Activated B cell treated with CpG ODN at 0.5 μM for 24 hours (primary cell): Measurements from ENCODE around the gene CR1. TPM values are rescaled to one million over a fixed set of nuclear protein-coding genes. Genes with fewer than 3 reads are reported as not detected.

ENCODE experiments used
- ATAC-seq: fragments of 200-7000 bp; cut with Tn5 transposase; one replicate; pipeline ENCODE4 v1.10.0; 2021; ENCODE audit warnings: low read depth, mild to moderate bottlenecking, moderate library complexity
- CTCF ChIA-PET: fragments of 350-600 bp; sonication (Branson Sonifier 250); formaldehyde crosslinking; loops from one replicate; lab custom pipeline; 2021; ENCODE audit warnings: antibody characterized with exemption; lab: Charles Lee
- POLR2A ChIA-PET: fragments of 350-600 bp; sonication (Branson Sonifier 250); formaldehyde crosslinking; loops from one replicate; lab custom pipeline; 2021; ENCODE audit warnings: antibody characterized with exemption; lab: Charles Lee
- DNase-seq: peaks from one replicate; pipeline ENCODE4 v3.0.0; 2022
- H3K27ac Mint-ChIP-seq: one replicate; pipeline ENCODE4 v1.8.0; 2020; ENCODE audit warnings: mixed read lengths
- H3K27me3 Mint-ChIP-seq: one replicate; pipeline ENCODE4 v1.8.0; 2021; ENCODE audit warnings: mixed read lengths
- H3K36me3 Mint-ChIP-seq: one replicate; pipeline ENCODE4 v1.8.0; 2021; ENCODE audit warnings: low read depth, mixed read lengths
- H3K4me1 Mint-ChIP-seq: one replicate; pipeline ENCODE4 v1.8.0; 2021; ENCODE audit warnings: mixed read lengths
- H3K4me3 Mint-ChIP-seq: one replicate; pipeline ENCODE4 v1.8.0; 2020; ENCODE audit warnings: mild to moderate bottlenecking, mixed read lengths
- H3K9me3 Mint-ChIP-seq: one replicate; pipeline ENCODE4 v1.8.0; 2020; ENCODE audit warnings: mixed read lengths
- CTCF ChIP-seq: fragments of 200-600 bp; IDR thresholded peaks from one replicate; pipeline ENCODE4 v1.8.0; 2022; ENCODE audit warnings: antibody characterized with exemption, mild to moderate bottlenecking
- intact Hi-C: fragments of 100-400 bp; cut with micrococcal nuclease; formaldehyde crosslinking; loops from one replicate; pipeline ENCODE4 v1.15.1; 2024
- total RNA-seq: library from RNA; stranded (reverse); gene quantifications from 2 replicates; pipeline ENCODE4 v1.2.3, GENCODE V29; 2022

CR1 gene
- total RNA-seq, 1 donor from 2014 or later, result 13.9 TPM

- ATAC-seq, result no peak
- DNase-seq, result no peak
- H3K9me3 Mint-ChIP-seq, result peaks cover 12% of the 10 kb centered on the region
- no peak for TF ChIP-seq CTCF
- H3K27me3 Mint-ChIP-seq, result peaks cover 47% of the 10 kb centered on the region
- no peaks in the 10 kb centered on the region for H3K36me3 Mint-ChIP-seq
- ChIA-PET CTCF (no interaction called here), POLR2A (no interaction called here)
- no peak overlapping the region for H3K4me3 Mint-ChIP-seq
- no peak overlapping the region for H3K27ac Mint-ChIP-seq
- peaks cover 16% of the 10 kb centered on the region for H3K4me1 Mint-ChIP-seq
- intact Hi-C loops, result no loop called here
Measured at GRCh38 chr1:207666342-207666741, 170.4 kb downstream of the CR1 start.

GRCh38 chr1:207669528-207670009 is 173.6 kb downstream of the CR1 start:
- Mint-ChIP-seq H3K9me3 (peaks cover 12% of the 10 kb centered on the region), H3K27ac (no peak overlapping the region), H3K4me1 (peaks cover 18% of the 10 kb centered on the region), H3K36me3 (no peaks in the 10 kb centered on the region), H3K4me3 (peak overlapping the region; percentile 66), H3K27me3 (peaks cover 38% of the 10 kb centered on the region)
- no peak for TF ChIP-seq CTCF
- DNase-seq, result no peak
- intact Hi-C loops, result no loop called here
- POLR2A ChIA-PET, result no interaction called here
- CTCF ChIA-PET, result no interaction called here
- ATAC-seq, result no peak

- peak overlapping the region; percentile 66 for H3K4me3 Mint-ChIP-seq
- intact Hi-C loops, result no loop called here
- ATAC-seq, result peak; percentile 42
Measured at GRCh38 chr1:207670192-207670591, 174.2 kb downstream of the CR1 start.

GRCh38 chr1:207670997-207671396 is 175.0 kb downstream of the CR1 start:
- Mint-ChIP-seq H3K36me3 (no peaks in the 10 kb centered on the region), H3K27me3 (peaks cover 35% of the 10 kb centered on the region), H3K9me3 (peaks cover 11% of the 10 kb centered on the region), H3K4me3 (no peak overlapping the region), H3K4me1 (peaks cover 20% of the 10 kb centered on the region), H3K27ac (no peak overlapping the region)
- intact Hi-C loops, result no loop called here
- TF ChIP-seq CTCF, result no peak
- no peak for ATAC-seq
- ChIA-PET POLR2A (no interaction called here), CTCF (no interaction called here)
- DNase-seq, result no peak

More at GRCh38 chr1:207670192-207670591, 174.2 kb downstream of the CR1 start:
- ChIA-PET POLR2A (no interaction called here), CTCF (no interaction called here)
- no peak for DNase-seq
- peaks cover 37% of the 10 kb centered on the region for H3K27me3 Mint-ChIP-seq
- no peaks in the 10 kb centered on the region for H3K36me3 Mint-ChIP-seq
- H3K9me3 Mint-ChIP-seq, result peaks cover 12% of the 10 kb centered on the region
- peaks cover 18% of the 10 kb centered on the region for H3K4me1 Mint-ChIP-seq
- peak overlapping the region; percentile 13 for H3K27ac Mint-ChIP-seq
- no peak for TF ChIP-seq CTCF

- DNase-seq, result no peak
Measured at GRCh38 chr1:207672522-207673130, 176.7 kb downstream of the CR1 start.

More at GRCh38 chr1:207672522-207673130, 176.7 kb downstream of the CR1 start:
- Mint-ChIP-seq H3K36me3 (no peaks in the 10 kb centered on the region), H3K4me1 (peaks cover 20% of the 10 kb centered on the region), H3K27ac (no peak overlapping the region), H3K4me3 (no peak overlapping the region), H3K9me3 (no peaks in the 10 kb centered on the region), H3K27me3 (peaks cover 23% of the 10 kb centered on the region)
- ChIA-PET POLR2A (no interaction called here), CTCF (interaction anchor here (0.6 kb wide), 1 partner anchor 18 kb away, joined by 3 read pairs; no protein-coding TSS in a partner anchor)
- ATAC-seq, result no peak
- intact Hi-C loops, result loop anchor here (2.0 kb wide), 1 partner anchor 52 kb away; no protein-coding TSS in a partner anchor
- TF ChIP-seq CTCF, result no peak
